ENCODE data around the gene SUMO4.

The SUMO4 gene

DNA sequence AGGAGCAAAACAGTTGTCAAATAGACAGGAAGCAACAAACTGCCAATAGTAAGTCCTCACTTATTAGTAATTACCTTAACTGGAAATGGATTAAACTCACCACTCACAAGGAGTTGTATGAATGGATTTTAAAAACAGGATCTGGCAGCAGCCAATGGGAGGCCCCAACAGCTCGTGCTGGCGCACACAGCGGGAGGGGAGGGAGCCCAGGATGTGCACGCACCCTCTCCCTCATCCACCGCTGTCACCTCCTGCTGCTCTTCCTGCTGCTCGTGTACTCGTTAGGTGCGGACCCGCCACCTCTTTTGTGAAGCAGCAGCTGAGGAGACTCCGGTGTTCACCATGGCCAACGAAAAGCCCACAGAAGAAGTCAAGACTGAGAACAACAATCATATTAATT, at the start of gene SUMO4:
SUMO4 (plus strand) TSS at position 213 of the 400 bp plus-strand sequence; CDS start at position 343, 130 bp downstream.
- no peak for DNase-seq

DNA sequence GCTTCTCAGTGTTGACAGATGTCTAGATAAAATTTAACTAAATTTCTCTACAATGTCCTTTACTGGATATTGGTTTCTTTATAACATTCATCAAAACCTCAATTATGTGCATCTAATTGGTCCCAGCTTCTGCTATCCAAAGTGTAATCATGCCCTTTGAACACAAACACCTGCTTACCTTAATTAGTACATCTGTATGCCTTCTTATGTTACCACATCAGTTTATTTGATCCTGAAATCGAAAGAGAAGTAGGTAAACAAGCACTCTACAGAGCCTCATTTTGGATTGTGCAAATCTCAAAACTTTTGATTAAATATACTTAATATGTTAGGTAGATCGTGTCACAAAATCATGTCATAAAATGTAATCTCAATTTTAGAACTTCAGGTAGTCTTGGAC, 46.1 kb upstream of the SUMO4 start:
- DNase-seq: no peak

DNA sequence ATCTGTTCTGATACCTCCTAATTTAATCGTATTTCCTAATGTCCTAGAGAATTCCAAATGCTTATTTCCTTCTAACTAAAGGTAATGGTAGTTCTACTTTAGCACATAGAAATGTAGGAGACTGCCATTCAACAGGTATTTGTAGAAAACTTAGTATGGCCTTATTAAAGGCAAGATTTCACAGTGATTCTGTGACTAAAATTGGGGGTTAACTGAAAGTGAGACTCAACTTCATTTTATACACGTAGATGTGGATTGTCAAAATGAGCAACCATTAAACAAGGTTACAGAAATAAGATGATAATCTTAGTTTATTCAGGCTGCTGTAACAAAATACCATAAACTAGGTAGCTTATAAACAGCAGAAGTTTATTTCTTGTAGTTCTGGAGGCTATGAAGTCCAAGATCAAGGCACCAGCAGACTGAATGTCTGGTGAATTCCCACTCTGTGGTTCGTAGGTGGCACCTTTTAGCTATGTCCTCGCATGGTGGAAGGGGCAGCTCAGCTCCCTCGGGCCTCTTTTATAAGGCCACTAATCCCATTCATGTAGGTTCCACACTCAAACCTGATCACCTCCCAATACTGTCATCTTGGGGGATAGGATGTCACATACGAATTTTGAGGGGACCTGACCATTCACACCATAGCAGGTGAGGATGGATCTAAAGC, 43.8 kb upstream of the SUMO4 start:
- no peak for DNase-seq

DNA sequence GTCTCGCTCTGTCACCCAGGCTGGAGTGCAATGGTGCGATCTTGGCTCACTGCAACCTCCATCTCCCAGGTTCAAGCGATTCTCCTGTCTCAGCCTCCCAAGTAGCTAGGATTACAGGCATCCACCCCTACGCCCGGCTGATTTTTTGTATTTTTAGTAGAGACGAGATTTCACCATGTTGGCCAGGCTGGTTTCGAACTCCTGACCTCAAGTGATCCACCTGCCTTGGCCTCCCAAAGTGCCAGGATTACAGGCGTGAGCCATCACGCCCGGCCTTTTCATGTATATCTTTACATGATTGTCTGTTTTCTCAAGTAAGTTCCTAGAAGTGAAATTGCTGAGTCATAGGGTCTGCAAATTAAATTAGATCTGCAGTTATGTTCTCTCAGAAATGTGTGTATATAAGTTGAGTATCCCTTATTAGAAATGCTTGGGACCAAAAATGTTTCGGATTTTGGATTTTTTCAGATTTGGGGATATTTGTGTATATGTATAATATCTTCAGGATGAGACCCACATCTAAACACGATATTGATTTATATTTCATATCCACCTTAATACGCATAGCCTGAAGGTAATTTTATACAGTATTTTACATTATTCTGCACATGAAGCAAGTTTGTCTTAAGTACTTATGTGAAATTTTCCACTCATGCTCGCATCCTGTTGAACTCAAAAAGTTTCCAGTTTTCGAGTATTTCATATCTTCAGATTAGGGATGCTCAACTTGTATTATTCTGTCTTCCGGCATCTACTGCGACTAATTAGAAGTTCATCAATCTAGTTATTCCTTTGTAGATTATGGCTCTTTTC, 42.1 kb upstream of the SUMO4 start:
- no peak for DNase-seq

DNA sequence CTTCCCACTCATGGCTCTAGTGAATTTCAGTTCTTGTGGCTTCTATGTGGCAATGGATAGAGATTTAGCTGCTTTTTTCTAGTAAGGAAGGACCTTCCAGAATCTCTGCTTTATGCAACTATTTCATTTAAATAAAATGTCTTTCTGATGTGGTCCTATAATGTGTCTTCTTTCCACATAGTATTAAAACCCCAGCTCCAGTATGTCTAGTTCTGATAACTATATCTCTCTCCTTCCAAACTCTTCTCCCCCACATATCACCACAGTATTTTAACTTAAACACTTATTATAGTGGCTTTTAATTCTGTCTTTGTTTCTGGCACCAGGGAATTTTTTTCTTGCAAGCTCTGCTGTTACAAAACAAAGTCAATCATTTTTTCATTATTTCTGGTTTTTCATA, 40.6 kb upstream of the SUMO4 start:
- no peak for DNase-seq

DNA sequence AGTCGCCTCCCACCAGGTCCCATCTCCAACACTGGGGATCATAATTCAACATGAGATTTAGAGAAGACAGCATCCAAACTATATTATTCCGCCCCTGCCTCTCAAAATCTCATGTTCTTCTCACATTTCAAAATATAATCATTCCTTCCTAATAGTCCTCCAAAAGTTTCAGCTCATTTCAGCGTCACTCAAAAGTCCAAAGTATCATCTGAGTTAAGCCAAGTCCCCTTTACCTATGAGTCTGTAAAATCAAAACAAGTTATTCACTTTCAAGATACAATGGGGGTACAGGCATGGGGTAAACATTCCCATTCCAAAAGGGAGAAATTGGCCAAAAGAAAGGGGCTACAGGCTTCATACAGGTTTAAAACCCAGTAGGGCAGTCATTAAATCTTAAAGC, 39.5 kb upstream of the SUMO4 start:
- no peak for DNase-seq

DNA sequence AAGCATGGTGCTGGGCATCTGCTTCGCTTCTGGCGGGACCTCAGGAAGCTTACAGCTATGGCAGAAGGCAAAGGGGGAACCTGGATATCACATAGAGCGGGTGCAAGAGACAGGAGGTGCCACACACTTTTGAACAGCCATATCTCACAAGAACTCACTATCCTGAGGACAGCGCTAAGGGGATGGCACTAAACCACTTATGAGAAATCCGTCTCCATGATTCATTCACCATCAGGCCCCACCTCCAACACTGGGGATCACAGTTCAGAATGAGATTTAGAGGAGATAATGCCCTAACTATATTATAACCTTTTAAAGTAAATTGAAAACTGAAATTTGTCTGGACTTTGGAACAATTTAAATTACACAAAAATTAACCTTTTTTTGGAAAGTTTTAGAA, 37.8 kb upstream of the SUMO4 start:
- no peak for DNase-seq

DNA sequence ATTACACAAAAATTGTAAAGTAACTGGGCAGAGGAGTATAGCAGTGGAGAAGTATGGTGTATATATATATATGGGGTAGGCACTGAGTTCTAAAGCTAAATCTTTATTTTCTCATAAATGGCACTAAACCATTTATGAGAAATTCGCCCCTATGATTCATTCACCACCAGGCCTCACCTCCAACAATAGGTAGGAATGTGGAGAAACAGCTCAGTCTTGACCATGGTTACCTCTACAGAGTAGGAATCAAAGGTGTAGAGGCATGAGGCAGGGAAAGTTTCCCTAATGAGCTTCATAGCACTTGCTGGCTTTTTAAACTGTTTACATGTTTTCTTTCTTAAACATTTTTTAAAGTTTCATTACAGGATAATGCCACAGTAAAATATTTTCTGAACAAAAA, 36.9 kb upstream of the SUMO4 start:
- no peak for DNase-seq

DNA sequence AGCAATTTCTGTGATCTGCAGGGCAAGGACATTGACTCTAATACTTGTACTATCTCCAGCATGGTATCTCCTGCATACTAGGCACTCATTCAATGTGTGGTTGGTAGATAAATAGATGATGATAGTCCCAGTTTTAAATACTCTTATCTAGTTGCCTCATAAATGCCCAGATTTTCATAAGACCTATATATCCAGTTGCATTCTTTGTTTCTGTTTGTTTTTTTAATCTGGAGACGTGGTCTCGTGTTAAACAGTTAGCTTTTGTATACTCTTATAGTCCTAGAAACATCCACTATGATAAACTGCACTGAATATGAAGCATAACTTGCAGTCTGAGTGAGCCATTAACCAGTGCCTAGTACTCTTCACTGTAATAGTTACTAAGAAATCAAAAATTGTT, 35.5 kb upstream of the SUMO4 start:
- DNase-seq: no peak

DNA sequence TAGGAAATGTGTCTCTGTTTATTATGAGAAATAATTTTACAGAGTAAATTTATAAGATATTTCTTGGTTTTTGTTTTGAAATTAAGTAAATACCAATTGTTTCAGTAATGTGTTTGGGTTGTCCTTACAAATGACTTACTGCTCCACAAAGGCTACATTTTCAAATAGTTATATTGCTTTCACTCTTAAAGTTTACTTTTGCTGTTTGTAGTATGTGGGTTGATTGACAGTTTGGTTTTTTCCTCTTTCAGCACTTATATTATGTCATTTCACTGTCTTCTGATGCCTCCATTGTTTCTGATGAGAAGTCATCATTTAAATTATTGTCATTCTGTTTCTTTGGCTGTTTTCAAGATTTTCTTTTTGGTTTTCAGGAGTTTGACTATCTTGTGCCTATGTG, 34.9 kb upstream of the SUMO4 start:
- no peak for DNase-seq

DNA sequence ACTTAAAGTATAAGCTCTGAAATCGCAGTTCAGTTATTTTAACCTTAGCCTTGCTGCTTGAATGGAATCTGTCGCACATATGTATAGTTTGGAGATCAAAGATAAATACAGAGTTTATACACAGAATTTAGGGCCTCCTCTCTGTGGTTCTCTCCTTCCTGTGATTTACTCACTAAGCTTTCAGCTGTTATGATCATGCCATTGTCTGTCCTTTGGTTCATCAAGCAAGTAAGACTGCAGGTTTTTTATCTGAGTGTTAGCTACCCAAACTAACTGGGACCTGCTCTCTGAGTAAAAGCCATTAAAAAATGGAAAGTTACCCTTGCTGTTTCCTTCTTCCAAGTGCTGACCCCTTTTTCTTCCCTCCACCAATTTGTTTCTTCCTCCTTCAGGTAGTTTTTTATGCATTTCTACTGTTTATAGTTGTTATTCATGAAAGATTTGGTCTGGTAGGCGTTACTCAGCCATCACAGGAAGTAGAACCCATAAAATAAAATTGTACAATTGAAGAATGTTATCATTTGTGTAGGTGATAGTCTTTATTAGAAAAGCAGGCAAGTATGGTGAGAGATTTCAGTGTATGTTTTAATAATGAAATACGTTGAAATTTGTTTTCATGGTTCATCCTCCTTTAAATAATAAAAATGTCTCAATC, 33.7 kb upstream of the SUMO4 start:
- DNase-seq: no peak

DNA sequence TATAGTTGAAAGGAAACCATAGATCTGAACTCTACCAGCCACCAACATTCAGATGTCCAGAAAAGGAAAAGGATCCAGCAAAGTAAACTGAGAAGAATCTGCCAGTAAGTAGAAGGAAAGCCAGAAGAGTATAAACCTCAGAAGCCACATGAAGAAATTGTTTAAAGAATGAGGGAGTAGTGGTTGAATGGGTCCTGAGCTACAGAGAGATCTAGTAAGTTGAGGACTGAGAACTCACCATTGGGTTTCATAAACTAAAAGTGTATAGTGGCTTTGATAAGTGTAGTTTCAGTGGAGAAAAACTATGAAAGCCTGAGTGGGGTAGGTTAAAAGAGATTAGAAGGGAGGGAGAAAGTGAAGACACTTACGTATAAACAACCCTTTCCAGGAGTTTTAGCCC, 32.0 kb upstream of the SUMO4 start:
- DNase-seq: no peak

DNA sequence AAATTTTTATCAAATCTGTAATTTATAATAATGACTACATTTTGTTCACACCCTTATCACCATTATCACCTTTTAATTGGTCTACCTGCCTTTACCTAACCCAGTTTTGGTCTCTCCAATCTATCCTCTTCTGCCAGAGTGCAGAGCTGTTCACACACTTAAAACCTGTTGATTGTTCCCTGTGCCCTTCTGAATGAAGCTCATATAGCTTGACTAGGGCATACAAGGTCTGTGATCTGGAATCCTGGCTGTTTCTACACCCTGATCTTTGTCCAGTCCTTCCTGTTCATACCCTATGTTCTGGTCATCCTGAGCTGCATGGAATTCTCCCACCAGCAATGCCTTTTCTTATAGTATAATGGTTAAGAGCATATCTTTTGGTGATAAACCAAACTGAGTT, 28.9 kb upstream of the SUMO4 start:
- no peak for DNase-seq

DNA sequence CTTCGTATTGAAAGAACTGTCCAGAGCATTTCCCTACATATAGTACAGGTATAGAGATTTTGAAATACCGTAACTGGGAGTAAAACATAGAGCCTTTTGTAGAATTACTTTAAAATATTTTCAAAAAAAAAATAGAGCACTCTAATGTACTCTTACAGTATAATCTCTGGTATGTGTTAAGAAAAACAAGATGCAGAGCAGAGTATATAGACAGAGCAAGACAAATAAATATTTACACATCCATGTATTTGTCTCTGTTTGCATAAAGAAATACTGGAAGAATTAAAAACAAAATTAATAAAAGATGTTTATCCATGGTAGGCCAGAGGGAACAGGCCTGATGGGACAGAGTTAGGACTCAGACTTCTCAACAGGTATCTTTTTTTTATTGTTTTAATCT, 28.0 kb upstream of the SUMO4 start:
- no peak for DNase-seq

DNA sequence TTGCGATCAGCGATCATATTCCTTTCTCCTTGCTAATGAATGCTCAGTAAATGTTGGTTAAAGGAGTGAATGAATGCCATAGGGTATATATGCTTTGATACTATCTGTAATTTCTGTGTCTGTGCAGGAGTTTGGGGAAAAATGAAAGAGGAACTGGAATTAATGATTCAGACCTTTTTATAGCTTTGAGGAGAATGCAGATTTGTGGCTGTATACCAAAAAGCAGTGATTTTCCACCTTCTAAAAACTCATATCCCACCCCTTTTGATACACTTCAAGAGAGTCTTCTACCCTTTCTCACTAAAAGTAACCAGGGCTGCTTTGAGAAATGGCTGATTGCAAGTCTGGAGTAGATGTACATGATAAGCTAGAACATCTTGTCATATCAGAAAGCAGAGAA, 26.6 kb upstream of the SUMO4 start:
- no peak for DNase-seq

DNA sequence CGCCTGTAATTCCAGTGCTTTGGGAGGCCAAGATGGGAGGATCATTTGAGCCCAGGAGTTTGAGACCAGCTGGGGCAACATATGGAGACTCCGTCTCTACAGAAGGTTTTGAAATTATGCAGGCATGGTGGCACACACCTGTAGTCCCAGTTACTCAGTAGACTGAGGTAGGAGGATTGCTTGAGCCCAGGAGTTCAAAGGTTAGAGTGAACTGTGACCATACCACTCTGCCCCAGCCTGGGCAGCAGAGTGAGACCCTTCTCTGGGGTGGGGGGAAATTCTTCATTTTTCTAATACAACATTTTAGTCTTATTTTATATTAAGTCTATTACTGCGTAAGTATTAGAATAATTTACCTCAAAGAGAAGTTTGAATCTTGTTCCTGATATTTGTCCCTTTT, 20.1 kb upstream of the SUMO4 start:
- DNase-seq: no peak

DNA sequence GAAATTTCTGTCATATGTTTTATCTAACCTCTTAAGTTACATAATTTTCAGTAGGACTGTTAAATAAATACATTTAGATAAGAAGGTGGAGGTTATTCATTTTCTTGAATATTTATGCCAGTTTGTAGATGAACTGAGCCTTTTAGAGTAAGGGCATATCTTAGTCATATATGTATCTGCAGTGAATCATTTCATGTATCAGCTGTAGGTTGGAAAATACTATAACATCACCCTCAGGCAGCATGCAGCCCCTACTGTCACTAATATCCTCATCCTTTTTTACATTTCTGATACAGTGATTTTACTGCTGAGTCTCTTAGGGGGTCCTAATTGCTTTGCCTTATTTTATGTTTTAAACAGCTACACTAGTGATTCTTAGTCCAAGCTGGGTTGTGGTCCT, 19.5 kb upstream of the SUMO4 start:
- DNase-seq: no peak

DNA sequence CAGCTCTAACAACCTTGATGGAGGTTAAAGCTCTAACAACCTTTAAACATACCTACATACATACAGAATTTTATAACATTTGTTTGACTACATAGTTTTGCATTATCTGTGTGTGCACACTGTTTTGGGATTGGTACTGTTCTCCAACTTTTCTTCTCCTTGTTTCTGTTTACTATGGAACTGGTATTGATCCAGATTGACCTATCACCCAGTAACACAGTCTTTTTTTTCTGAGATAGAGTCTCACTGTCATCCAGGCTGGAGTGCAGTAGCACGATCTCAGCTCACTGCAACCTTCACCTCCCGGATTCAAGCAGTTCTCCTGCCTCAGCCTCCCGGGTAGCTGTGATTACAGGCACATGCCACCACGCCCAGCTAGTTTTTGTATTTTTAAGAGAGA, 16.7 kb upstream of the SUMO4 start:
- no peak for DNase-seq

DNA sequence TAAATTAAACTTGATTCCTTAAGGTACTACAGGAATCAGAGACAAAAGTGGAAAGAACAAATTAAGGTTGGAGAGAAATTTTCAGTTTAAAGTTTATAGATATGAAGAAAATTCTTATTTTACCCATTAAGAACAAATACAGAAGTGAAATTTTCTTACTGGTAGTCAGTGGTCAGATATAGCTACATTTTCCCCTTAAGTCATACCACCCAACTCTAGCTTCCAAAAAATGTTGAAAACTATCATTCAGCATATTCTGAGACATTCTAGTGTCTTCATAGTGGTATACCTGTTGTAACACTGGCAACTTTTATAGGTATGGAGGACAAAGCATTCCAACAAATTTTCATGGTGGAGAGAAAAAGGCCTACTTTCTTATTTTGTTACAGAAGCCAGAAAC, 15.6 kb upstream of the SUMO4 start:
- DNase-seq: no peak

DNA sequence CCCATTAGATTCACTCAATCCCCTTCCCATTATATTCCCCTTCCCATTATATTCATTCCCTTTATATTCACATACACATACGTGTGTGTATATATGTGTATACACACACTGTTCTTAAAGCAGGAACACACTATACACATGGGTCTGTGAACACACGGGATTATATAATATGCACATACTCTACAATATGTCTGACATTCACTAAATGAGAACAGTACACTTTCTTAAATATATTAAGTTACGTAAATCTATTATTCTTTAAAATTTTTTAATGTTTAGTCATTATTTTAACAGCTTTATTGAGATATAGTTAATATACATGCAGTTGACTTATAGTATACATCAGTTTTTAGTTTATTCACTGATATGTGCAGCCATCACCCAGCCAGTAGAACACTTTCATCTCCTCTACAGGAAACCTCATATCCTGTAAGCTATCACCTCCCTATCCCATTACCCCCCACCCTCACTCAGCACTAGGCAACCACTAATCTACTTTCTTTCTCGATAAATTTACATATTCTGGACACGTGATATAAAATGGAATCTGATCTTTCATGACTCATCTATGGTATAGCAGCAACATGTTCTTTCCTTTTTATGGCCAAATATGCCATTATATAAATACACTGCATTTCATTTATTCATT, 13.9 kb upstream of the SUMO4 start:
- DNase-seq: no peak

DNA sequence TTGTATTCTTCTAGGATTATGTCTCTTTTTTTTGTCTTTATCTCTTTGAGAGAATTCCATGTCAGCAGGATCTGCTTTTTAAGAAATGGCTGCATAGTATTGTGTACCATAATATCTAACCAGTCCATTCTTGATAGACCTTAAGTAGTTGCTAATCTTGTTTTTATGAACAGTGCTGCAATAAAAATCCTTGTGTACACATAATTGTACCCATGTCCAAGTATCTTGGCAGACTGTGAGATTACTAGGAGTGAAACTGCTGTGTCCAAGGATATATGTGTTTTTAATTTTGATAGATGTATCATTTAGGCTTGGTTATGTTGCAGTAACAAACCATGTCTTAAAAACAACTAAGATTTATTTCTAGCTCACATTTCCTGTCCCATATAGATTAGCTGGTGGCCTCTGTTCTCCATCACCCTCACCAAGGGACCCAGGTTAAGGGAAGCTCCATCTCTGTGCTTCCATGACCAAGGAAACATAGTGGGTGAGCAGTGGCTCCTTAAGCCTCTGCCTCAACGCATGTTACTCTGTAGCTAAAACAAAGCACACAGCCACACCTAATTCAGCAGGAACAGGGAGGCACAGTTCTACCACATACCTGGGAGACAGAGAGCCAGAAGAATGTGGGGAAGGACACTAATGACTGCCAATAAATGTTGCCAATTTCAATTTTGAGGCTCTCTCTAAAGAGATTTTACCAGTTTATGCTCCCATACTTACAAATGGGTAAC, 12.1 kb upstream of the SUMO4 start:
- DNase-seq: no peak

DNA sequence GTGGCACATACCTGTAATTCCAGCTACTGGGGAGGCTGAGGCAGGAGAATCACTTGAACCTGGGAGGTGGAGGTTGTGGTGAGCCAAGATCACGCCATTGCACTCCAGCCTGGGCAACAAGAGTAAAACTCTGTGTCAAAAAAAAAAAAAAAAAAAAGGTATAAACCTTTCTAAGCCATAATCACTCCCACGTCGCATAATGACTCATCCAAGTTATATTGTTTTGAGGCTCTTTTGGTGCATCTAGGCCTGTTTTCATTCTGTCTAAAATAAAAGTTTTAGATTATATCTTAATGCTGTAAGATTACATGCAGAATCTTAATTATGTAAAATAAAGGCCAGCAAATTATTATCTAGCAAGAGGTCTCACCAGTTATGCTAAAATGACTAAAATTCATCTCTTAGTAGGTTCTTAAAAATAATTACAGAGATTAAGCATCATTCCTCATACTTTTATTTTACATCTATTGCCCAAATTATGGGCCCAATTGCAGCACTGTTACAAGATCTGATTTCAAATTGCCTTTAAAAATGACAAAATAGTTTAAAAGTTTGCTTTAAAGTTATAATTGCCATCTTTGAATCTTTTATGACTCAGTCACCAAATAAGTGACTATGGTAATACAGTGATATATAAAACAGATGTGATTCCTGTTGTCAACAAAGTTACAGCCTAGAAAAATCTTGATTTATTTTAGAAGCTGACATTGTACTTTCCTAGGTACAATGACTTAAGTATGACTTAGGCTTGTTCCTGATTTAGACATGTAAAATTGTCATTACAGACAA, 10.4 kb upstream of the SUMO4 start:
- no peak for DNase-seq
